ENCODE results near the gene RBM18.

DNA sequence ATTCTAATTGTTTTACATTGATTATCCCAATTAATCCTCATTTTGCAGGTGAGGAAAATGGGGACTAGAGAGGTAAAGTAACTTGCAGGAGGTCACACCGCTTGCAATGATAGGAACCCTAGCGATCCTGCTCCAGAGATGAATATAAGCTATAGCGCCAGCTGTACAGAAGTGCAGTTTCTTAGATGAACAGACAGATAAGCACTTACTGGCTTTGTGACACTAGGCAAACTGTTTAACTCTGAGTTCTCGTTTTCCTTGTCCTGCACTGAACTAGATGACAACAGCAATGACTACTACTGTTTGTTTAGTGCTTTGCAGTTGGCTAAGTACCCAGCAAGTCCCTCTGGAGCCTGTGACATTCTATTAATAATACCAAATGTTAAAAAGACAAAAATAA is 47.0 kb downstream of the RBM18 start:
- TF ChIP-seq EZH2 (IDR thresholded peaks at IDR 0.05) (no peak), CTCF (IDR thresholded peaks at IDR 0.05) (no peak), EZH2phosphoT487 (IDR thresholded peaks at IDR 0.05) (no peak)
